SK-N-SH (cell line): Measurements from ENCODE around the gene IFT52. TPM values are rescaled to one million over a fixed set of nuclear protein-coding genes. Genes with fewer than 3 reads are reported as not detected.

Source experiments
- CTCF ChIA-PET: fragments of 300-600, 350-600 bp; formaldehyde crosslinking; extraction: SDS; loops from one replicate; lab custom pipeline; 2021; lab: Yijun Ruan, JAX
- POLR2A ChIA-PET: fragments of 350-600 bp; sonication (Branson Sonifier 250); formaldehyde crosslinking; extraction: SDS; loops from one replicate; lab custom pipeline; 2020; ENCODE audit warnings: antibody characterized with exemption, inconsistent platforms; lab: Yijun Ruan, JAX
- DNase-seq: peaks from one replicate; pipeline ENCODE4 v3.0.0; 2012
- H2AFZ ChIP-seq: fragments of 200-600 bp; sonication (generic); 2 replicates; pipeline ENCODE4 v1.8.1; 2016; ENCODE audit warnings: antibody characterized with exemption, mild to moderate bottlenecking, low read depth
- H3F3A ChIP-seq: fragments of 200-600 bp; sonication (generic); replicated peaks from 2 replicates; pipeline ENCODE3; 2016; ENCODE audit warnings: antibody characterized with exemption, mild to moderate bottlenecking; ENCODE audit not compliant: insufficient read depth
- H3K27ac ChIP-seq, 2 experiments: fragments of 200-500 bp in 1 of 2; fragments of 200-600 bp in 1 of 2; sonication (Bioruptor generic) in 1 of 2; sonication (generic), shearing (Covaris generic) in 1 of 2; 2 replicates each; pipeline versions ENCODE4 v1.5.1 to v1.6.1; 2014 to 2016; ENCODE audit warnings: low read depth in 2 of 2, inconsistent platforms in 1 of 2, low read length in 1 of 2, mild to moderate bottlenecking in 1 of 2, mixed read lengths in 1 of 2
- H3K27me3 ChIP-seq: fragments of 200-600 bp; sonication (generic), shearing (Covaris generic); 2 replicates; pipeline ENCODE4 v1.6.1; 2016; ENCODE audit warnings: mixed run types; ENCODE audit not compliant: insufficient read depth
- H3K36me3 ChIP-seq, 2 experiments: fragments of 200-500 bp in 1 of 2; fragments of 200-600 bp in 1 of 2; sonication (Bioruptor generic) in 1 of 2; sonication (generic) in 1 of 2; replicated peaks in 1 of 2; 2 replicates each; pipeline versions ENCODE3 to v1.5.1; 2014 to 2016; ENCODE audit warnings: low read length in 1 of 2, mild to moderate bottlenecking in 1 of 2; ENCODE audit not compliant: insufficient read depth in 2 of 2, control insufficient read depth in 1 of 2
- H3K4me1 ChIP-seq, 2 experiments: fragments of 200-500 bp in 1 of 2; fragments of 200-600 bp in 1 of 2; sonication (Bioruptor generic) in 1 of 2; sonication (generic), shearing (Covaris generic) in 1 of 2; 2 replicates each; pipeline versions ENCODE4 v1.5.1 to v1.6.1; 2014 to 2016; ENCODE audit warnings: low read depth in 1 of 2, low read length in 1 of 2, mixed run types in 1 of 2; ENCODE audit not compliant: insufficient read depth in 2 of 2, control insufficient read depth in 1 of 2
- H3K4me2 ChIP-seq: fragments of 200-600 bp; sonication (generic), shearing (Covaris generic); 2 replicates; pipeline ENCODE4 v1.6.1; 2017; ENCODE audit warnings: mixed run types
- H3K4me3 ChIP-seq, 2 experiments: fragments of 200-500 bp in 1 of 2; fragments of 200-600 bp in 1 of 2; sonication (Bioruptor generic) in 1 of 2; sonication (generic), shearing (Covaris generic) in 1 of 2; 2 replicates each; pipeline versions ENCODE4 v1.5.1 to v1.8.1; 2014 to 2016; ENCODE audit warnings: low read depth in 2 of 2, inconsistent platforms in 1 of 2, low read length in 1 of 2, mild to moderate bottlenecking in 1 of 2, mixed read lengths in 1 of 2, moderate library complexity in 1 of 2
- H3K79me2 ChIP-seq: fragments of 200-600 bp; sonication (generic); 2 replicates; pipeline ENCODE4 v1.8.1; 2017; ENCODE audit warnings: mild to moderate bottlenecking; ENCODE audit not compliant: insufficient read depth
- H3K9ac ChIP-seq: fragments of 200-600 bp; sonication (generic); 2 replicates; pipeline ENCODE4 v1.6.1; 2017; ENCODE audit warnings: mixed run types
- H3K9me2 ChIP-seq: fragments of 200-600 bp; sonication (generic); 2 replicates; pipeline ENCODE4 v1.6.1; 2017; ENCODE audit warnings: mixed run types
- H3K9me3 ChIP-seq: fragments of 200-600 bp; sonication (generic); 2 replicates; pipeline ENCODE4 v1.6.1; 2017; ENCODE audit warnings: mixed run types, mild to moderate bottlenecking, moderate library complexity
- H4K20me1 ChIP-seq: fragments of 200-600 bp; sonication (generic); 2 replicates; pipeline ENCODE4 v1.6.1; 2017; ENCODE audit warnings: mild to moderate bottlenecking, mixed run types; ENCODE audit not compliant: insufficient read depth
- CHD2 ChIP-seq: fragments of 150-350 bp; IDR thresholded peaks from 2 replicates; pipeline ENCODE4 v1.6.1; 2018; ENCODE audit warnings: low read length; ENCODE audit not compliant: partially characterized antibody
- ELF1 ChIP-seq: IDR thresholded peaks from 2 replicates; pipeline ENCODE4 v1.4.0; 2012
- EP300 ChIP-seq, 2 experiments: IDR thresholded peaks; 2 replicates each; pipeline versions ENCODE4 v1.4.0 to v1.6.1; 2012; ENCODE audit warnings: borderline replicate concordance in 1 of 2, low read depth in 1 of 2, low read length in 1 of 2
- FOSL2 ChIP-seq: IDR thresholded peaks from 2 replicates; pipeline ENCODE4 v1.4.0; 2012; ENCODE audit warnings: low read depth, mild to moderate bottlenecking, moderate library complexity, borderline replicate concordance
- FOXJ3 ChIP-seq: sonication (generic); formaldehyde crosslinking; IDR thresholded peaks from 2 replicates; pipeline ENCODE4 v1.5.1; 2020; ENCODE audit warnings: mild to moderate bottlenecking, missing genetic modification reagents
- FOXM1 ChIP-seq: IDR thresholded peaks from 2 replicates; pipeline ENCODE4 v1.4.0; 2012; ENCODE audit warnings: low read depth, mild to moderate bottlenecking
- NFIC ChIP-seq: IDR thresholded peaks from 2 replicates; pipeline ENCODE4 v1.4.0; 2012; ENCODE audit warnings: borderline replicate concordance
- RAD21 ChIP-seq: IDR thresholded peaks from 2 replicates; pipeline ENCODE4 v1.6.1; 2012; ENCODE audit warnings: mild to moderate bottlenecking, low read length
- RFX5 ChIP-seq: IDR thresholded peaks from 2 replicates; pipeline ENCODE4 v1.6.1; 2012; ENCODE audit warnings: mild to moderate bottlenecking, improper control_type of control experiment, low read length
- SIN3A ChIP-seq: IDR thresholded peaks from 2 replicates; pipeline ENCODE4 v1.6.1; 2012; ENCODE audit warnings: low read depth, mild to moderate bottlenecking, low read length, moderate library complexity, borderline replicate concordance
- SMC3 ChIP-seq: IDR thresholded peaks from 2 replicates; pipeline ENCODE4 v1.6.1; 2012; ENCODE audit warnings: low read depth, low read length, improper control_type of control experiment
- TEAD4 ChIP-seq: IDR thresholded peaks from 2 replicates; pipeline ENCODE4 v1.4.0; 2012; ENCODE audit warnings: mild to moderate bottlenecking, borderline replicate concordance; ENCODE audit not compliant: insufficient read depth
- YY1 ChIP-seq: IDR thresholded peaks from 2 replicates; pipeline ENCODE4 v1.4.0; 2012; ENCODE audit warnings: low read depth, mild to moderate bottlenecking
- WGBS: methylation state at CpG from one replicate; pipeline ENCODE4 v1.1.6; 2017; ENCODE audit warnings: low lambda C conversion rate; 5-methylcytosine and 5-hydroxymethylcytosine counted together
- polyA plus RNA-seq, 3 experiments: library from polyadenylated mRNA; depleted of rRNA; stranded (reverse); fragments of >200 nt; gene quantifications; 2 replicates each; pipeline ENCODE4 v1.2.3, GENCODE V29; 2012
- TF ChIP-seq, protein P1 (sequence below): IDR thresholded peaks from 2 replicates; pipeline ENCODE4 v1.4.0; 2012; ENCODE audit warnings: low read depth, borderline replicate concordance
- TF ChIP-seq, protein P2 (sequence below): fragments of 200-600 bp; sonication (generic); IDR thresholded peaks from 2 replicates; pipeline ENCODE4 v1.6.1; 2017; ENCODE audit warnings: antibody characterized with exemption, mild to moderate bottlenecking, moderate library complexity

IFT52 gene
- polyA plus RNA-seq, 1 of the 3 experiments (the other 2 are of a cell fraction) = 34.0 TPM

DNA sequence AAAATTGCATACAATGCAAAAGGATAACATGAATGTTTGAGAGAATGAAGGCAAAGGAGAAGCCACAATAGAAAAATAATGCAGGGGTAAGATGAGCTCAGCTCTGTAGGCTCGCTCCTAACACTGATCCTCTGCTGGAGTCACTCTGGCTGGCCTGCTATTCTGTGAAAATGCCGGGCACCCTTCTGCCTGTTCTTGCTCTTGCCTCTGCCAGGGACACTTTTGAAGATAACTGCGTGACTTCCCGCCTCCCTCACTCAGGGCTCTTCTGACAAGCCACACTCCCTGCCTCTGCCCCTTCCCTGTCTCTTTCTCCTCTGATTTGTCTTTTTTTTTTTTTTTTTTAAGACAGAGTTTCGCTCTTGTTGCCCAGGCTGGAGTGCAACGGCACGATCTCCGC, 40.9 kb downstream of the IFT52 start:
- 92% methylated on average over 8 of the region's 8 CpGs for WGBS
- no peak overlapping the region for H2AFZ ChIP-seq
- TF ChIP-seq FOXM1 (no peak), NFIC (no peak), YY1 (no peak), ELF1 (no peak), RAD21 (no peak)
- H3K79me2 ChIP-seq = no peaks in the 10 kb centered on the region
- H3K4me2 ChIP-seq = no peak overlapping the region
- no peak overlapping the region for H3K4me3 ChIP-seq
- H3K9me2 ChIP-seq = no peaks in the 10 kb centered on the region
- no peaks in the 10 kb centered on the region for H3K27me3 ChIP-seq
- no peaks in the 10 kb centered on the region for H3F3A ChIP-seq
- H3K36me3 ChIP-seq = peaks cover 13 to 32% of the 10 kb centered on the region in 2 experiments
- no peak overlapping the region for H3K27ac ChIP-seq
- no peak overlapping the region for H3K9ac ChIP-seq
- POLR2A ChIA-PET = no interaction called here
- H4K20me1 ChIP-seq = no peaks in the 10 kb centered on the region
- no peaks in the 10 kb centered on the region for H3K9me3 ChIP-seq
- CTCF ChIA-PET = no interaction called here
- no peak for DNase-seq
- no peaks in the 10 kb centered on the region for H3K4me1 ChIP-seq

DNA sequence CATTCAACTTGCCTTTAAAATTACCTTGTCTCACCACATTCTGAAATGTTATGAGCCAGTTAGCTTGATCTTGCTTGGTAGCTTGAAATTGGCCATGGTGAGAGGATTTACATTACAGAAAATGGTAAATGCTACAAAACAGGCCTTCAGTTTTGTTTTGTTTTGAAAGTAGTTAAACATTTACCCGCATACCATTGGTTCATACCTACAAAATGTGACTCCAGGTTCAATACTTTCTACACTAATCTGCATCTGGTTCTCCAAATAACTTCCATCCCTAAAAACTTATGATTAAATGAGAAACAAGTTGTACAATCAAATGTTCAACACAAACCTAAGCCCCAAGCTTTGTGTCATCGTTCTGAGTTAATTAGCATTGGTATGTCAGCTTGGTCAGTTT, 45.7 kb downstream of the IFT52 start:
- POLR2A ChIA-PET = no interaction called here
- Histone ChIP-seq H3K9me2 (no peaks in the 10 kb centered on the region), H3K27me3 (no peaks in the 10 kb centered on the region), H3K4me2 (no peak overlapping the region), H4K20me1 (no peaks in the 10 kb centered on the region), H3K4me1 (no peaks in the 10 kb centered on the region), H3K4me3 (no peak overlapping the region)
- TF ChIP-seq RFX5 = no peak
- TF ChIP-seq YY1 = no peak
- TF ChIP-seq TEAD4 = no peak
- TF ChIP-seq FOSL2 = no peak
- no peak for TF ChIP-seq NFIC
- TF ChIP-seq, protein P1, sequence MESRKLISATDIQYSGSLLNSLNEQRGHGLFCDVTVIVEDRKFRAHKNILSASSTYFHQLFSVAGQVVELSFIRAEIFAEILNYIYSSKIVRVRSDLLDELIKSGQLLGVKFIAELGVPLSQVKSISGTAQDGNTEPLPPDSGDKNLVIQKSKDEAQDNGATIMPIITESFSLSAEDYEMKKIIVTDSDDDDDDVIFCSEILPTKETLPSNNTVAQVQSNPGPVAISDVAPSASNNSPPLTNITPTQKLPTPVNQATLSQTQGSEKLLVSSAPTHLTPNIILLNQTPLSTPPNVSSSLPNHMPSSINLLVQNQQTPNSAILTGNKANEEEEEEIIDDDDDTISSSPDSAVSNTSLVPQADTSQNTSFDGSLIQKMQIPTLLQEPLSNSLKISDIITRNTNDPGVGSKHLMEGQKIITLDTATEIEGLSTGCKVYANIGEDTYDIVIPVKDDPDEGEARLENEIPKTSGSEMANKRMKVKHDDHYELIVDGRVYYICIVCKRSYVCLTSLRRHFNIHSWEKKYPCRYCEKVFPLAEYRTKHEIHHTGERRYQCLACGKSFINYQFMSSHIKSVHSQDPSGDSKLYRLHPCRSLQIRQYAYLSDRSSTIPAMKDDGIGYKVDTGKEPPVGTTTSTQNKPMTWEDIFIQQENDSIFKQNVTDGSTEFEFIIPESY = no peak
- TF ChIP-seq SIN3A = no peak
- TF ChIP-seq SMC3 = no peak
- no peak for TF ChIP-seq EP300 (IDR thresholded peaks at IDR 0.05; ENCODE audit: borderline replicate concordance in 1 of 2, low read depth in 1 of 2, low read length in 1 of 2)
- no peak for TF ChIP-seq FOXJ3
- TF ChIP-seq, protein P2, sequence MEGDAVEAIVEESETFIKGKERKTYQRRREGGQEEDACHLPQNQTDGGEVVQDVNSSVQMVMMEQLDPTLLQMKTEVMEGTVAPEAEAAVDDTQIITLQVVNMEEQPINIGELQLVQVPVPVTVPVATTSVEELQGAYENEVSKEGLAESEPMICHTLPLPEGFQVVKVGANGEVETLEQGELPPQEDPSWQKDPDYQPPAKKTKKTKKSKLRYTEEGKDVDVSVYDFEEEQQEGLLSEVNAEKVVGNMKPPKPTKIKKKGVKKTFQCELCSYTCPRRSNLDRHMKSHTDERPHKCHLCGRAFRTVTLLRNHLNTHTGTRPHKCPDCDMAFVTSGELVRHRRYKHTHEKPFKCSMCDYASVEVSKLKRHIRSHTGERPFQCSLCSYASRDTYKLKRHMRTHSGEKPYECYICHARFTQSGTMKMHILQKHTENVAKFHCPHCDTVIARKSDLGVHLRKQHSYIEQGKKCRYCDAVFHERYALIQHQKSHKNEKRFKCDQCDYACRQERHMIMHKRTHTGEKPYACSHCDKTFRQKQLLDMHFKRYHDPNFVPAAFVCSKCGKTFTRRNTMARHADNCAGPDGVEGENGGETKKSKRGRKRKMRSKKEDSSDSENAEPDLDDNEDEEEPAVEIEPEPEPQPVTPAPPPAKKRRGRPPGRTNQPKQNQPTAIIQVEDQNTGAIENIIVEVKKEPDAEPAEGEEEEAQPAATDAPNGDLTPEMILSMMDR = no peak
- TF ChIP-seq CHD2 = no peak
- TF ChIP-seq, all 33 proteins: peak for 0
- no peak overlapping the region for H3K9ac ChIP-seq
- no peak for DNase-seq
- CTCF ChIA-PET = interaction anchor here (0.9 kb wide), 1 partner anchor 98 kb away, joined by 4 read pairs; no protein-coding TSS in a partner anchor
- H2AFZ ChIP-seq = no peak overlapping the region
- peaks cover 24 to 36% of the 10 kb centered on the region in 2 experiments for H3K36me3 ChIP-seq
- WGBS = 96% methylated on average over 2 of the region's 2 CpGs
- no peak overlapping the region for H3K27ac ChIP-seq
- no peaks in the 10 kb centered on the region for H3K9me3 ChIP-seq
- H3F3A ChIP-seq = no peaks in the 10 kb centered on the region
- H3K79me2 ChIP-seq = no peaks in the 10 kb centered on the region
